HepG2 (cell line): ENCODE measurements around the gene RAC3. TPM values are rescaled to one million over a fixed set of nuclear protein-coding genes. Genes with fewer than 3 reads are reported as not detected.
A peak's percentile ranks its signal among the peaks of the same experiment; 100 is the strongest.

Experiments used
- ARID4A ChIP-seq: sonication (generic); formaldehyde crosslinking; IDR thresholded peaks from 2 replicates; pipeline ENCODE4 v1.5.0; 2020; ENCODE audit warnings: mild to moderate bottlenecking, missing genetic modification reagents, borderline replicate concordance
- BORCS8-MEF2B ChIP-seq: sonication (generic); formaldehyde crosslinking; IDR thresholded peaks from 2 replicates; pipeline ENCODE4 v1.8.0; 2022; ENCODE audit warnings: mild to moderate bottlenecking, missing genetic modification reagents
- ETV5 ChIP-seq: IDR thresholded peaks from 2 replicates; pipeline ENCODE4 v1.6.1; 2018; ENCODE audit warnings: missing biosample characterization, missing genetic modification reagents, inconsistent platforms, borderline replicate concordance
- GLMP ChIP-seq: sonication (generic); formaldehyde crosslinking; IDR thresholded peaks from 2 replicates; pipeline ENCODE4 v1.9.0; 2021; ENCODE audit warnings: missing genetic modification reagents, mild to moderate bottlenecking, borderline replicate concordance
- HCFC1 ChIP-seq: fragments of 150-350 bp; IDR thresholded peaks from 2 replicates; pipeline ENCODE4 v1.6.1; 2014; ENCODE audit warnings: low read depth, low read length
- IKZF4 ChIP-seq: sonication (generic); formaldehyde crosslinking; IDR thresholded peaks from 2 replicates; pipeline ENCODE4 v1.5.1; 2020; ENCODE audit warnings: borderline replicate concordance, mild to moderate bottlenecking, low read depth, missing genetic modification reagents; ENCODE audit errors: not compliant biosample characterization
- KDM2A ChIP-seq: sonication (generic); formaldehyde crosslinking; IDR thresholded peaks from 2 replicates; pipeline ENCODE4 v1.4.0; 2020; ENCODE audit warnings: low read depth, missing genetic modification reagents, borderline replicate concordance
- MATR3 ChIP-seq: sonication (generic); formaldehyde crosslinking; IDR thresholded peaks from 2 replicates; pipeline ENCODE4 v1.4.0; 2020; ENCODE audit warnings: missing genetic modification reagents
- NFYB ChIP-seq: sonication (generic); formaldehyde crosslinking; IDR thresholded peaks from 2 replicates; pipeline ENCODE4 v1.4.0; 2020; ENCODE audit warnings: missing genetic modification reagents
- PAF1 ChIP-seq: IDR thresholded peaks from 2 replicates; pipeline ENCODE4 v1.6.1; 2016; ENCODE audit warnings: missing genetic modification reagents, missing compliant biosample characterization
- POLR2G ChIP-seq: fragments of 200-400 bp; formaldehyde crosslinking; IDR thresholded peaks from 2 replicates; pipeline ENCODE4 v1.6.1; 2018; ENCODE audit warnings: mild to moderate bottlenecking, low read depth, low read length, moderate library complexity
- SATB2 ChIP-seq: sonication (generic); formaldehyde crosslinking; IDR thresholded peaks from 2 replicates; pipeline ENCODE4 v1.5.0; 2020; ENCODE audit warnings: missing genetic modification reagents
- ZFP41 ChIP-seq: sonication (generic); formaldehyde crosslinking; IDR thresholded peaks from 2 replicates; pipeline ENCODE4 v1.4.0; 2020; ENCODE audit warnings: mild to moderate bottlenecking, missing genetic modification reagents, borderline replicate concordance
- ZFP91 ChIP-seq: sonication (generic); formaldehyde crosslinking; IDR thresholded peaks from 2 replicates; pipeline ENCODE4 v1.9.0; 2022; ENCODE audit warnings: missing genetic modification reagents, mild to moderate bottlenecking, borderline replicate concordance
- ZNF121 ChIP-seq: sonication (generic); formaldehyde crosslinking; IDR thresholded peaks from 2 replicates; pipeline ENCODE4 v1.5.0; 2020; ENCODE audit warnings: mild to moderate bottlenecking, missing genetic modification reagents
- ZNF207 ChIP-seq: fragments of 450-650 bp; IDR thresholded peaks from 2 replicates; pipeline ENCODE4 v1.6.1; 2016; ENCODE audit warnings: antibody characterized with exemption, borderline replicate concordance
- ZNF232 ChIP-seq: sonication (generic); formaldehyde crosslinking; IDR thresholded peaks from 2 replicates; pipeline ENCODE4 v1.4.0; 2020; ENCODE audit warnings: missing genetic modification reagents, borderline replicate concordance
- ZNF280B ChIP-seq: sonication (generic); formaldehyde crosslinking; IDR thresholded peaks from 2 replicates; pipeline ENCODE4 v1.5.0; 2020; ENCODE audit warnings: missing genetic modification reagents, mild to moderate bottlenecking, borderline replicate concordance
- ZNF784 ChIP-seq: sonication (generic); formaldehyde crosslinking; IDR thresholded peaks from 2 replicates; pipeline ENCODE4 v1.5.1; 2020; ENCODE audit warnings: missing genetic modification reagents, mild to moderate bottlenecking, borderline replicate concordance
- ZNF850 ChIP-seq: sonication (generic); formaldehyde crosslinking; conservative IDR thresholded peaks from 2 replicates; pipeline ENCODE4 v1.9.0; 2021; ENCODE audit warnings: mild to moderate bottlenecking, missing genetic modification reagents
- polyA plus RNA-seq, 8 experiments: library from polyadenylated mRNA; depleted of rRNA in 3 of 8; stranded (reverse) in 7 of 8; unstranded in 1 of 8; fragments of >200 nt; fragmentation: Illumina TruSeq in 4 of 8; extraction: Trizol in 4 of 8; gene quantifications; 2 replicates each; pipeline versions ENCODE4 v1.2.1 to v1.2.3, GENCODE V29; 2011 to 2016; ENCODE audit warnings: low read depth in 4 of 8, missing spikeins in 1 of 8, mixed read lengths in 1 of 8; ENCODE audit not compliant: insufficient read depth in 1 of 8
- total RNA-seq, 5 experiments: library from RNA; depleted of rRNA; stranded (reverse); fragments of >200 nt; fragmentation: Illumina TruSeq; extraction: Trizol; gene quantifications; 2 replicates each; pipeline ENCODE4 v1.2.3, GENCODE V29; 2016; ENCODE audit warnings: low read depth in 1 of 5

Gene RAC3
- total and polyA plus RNA-seq, 2 of the 13 experiments (the other 11 are each of a cell fraction or from before 2014, with no cell fraction given), result 10.5 to 21.3 TPM

- TF ChIP-seq ARID4A (CRISPR knock-in tag) (no peak; the same call in 1 of the 2 replicates), NFYB (CRISPR knock-in tag) (0 out of 2 replicates have a peak, but pooled peaks have one; percentile 4), ZFP41 (CRISPR knock-in tag) (no peak), ZNF232 (no peak), HCFC1 (no peak), POLR2G (peak; percentile 15; the same call in 1 of the 2 replicates), SATB2 (CRISPR knock-in tag) (no peak), ETV5 (CRISPR knock-in tag) (no peak), ZNF280B (0 out of 2 replicates have a peak, but pooled peaks have one; percentile 42), ZNF784 (CRISPR knock-in tag) (no peak), GLMP (CRISPR knock-in tag) (no peak), ZNF121 (CRISPR knock-in tag) (no peak), MATR3 (CRISPR knock-in tag) (no peak), KDM2A (no peak; the same call in 1 of the 2 replicates), PAF1 (CRISPR knock-in tag) (0 out of 2 replicates have a peak, but pooled peaks have one; percentile 64), ZNF207 (no peak), ZFP91 (CRISPR knock-in tag) (no peak), ZNF850 (CRISPR knock-in tag) (no peak), BORCS8-MEF2B (CRISPR knock-in tag) (0 out of 2 replicates have a peak, but pooled peaks have one; percentile 9), IKZF4 (CRISPR knock-in tag) (no peak)
Observed at GRCh38 chr17:82017612-82018151, 13.8 kb upstream of the RAC3 start (continued).
